H9 (cell line): Measurements from ENCODE around the gene PBX1. TPM values are rescaled to one million over a fixed set of nuclear protein-coding genes. Genes with fewer than 3 reads are reported as not detected.

Experiments used
- DNase-seq: peaks from one replicate; pipeline ENCODE4 v3.0.0-alpha.2; 2017
- H2AFZ ChIP-seq: one replicate; pipeline ENCODE4 v1.6.1; 2013; ENCODE audit warnings: mild to moderate bottlenecking, low read length, control low read depth, moderate library complexity
- H2AK5ac ChIP-seq: 2 replicates; pipeline ENCODE4 v1.6.1; 2013; ENCODE audit warnings: low read length, control low read depth, mixed read lengths; ENCODE audit not compliant: insufficient read length
- H2BK120ac ChIP-seq: one replicate; pipeline ENCODE4 v1.6.1; 2013; ENCODE audit warnings: low read depth, mild to moderate bottlenecking, low read length, control low read depth, inconsistent platforms; ENCODE audit not compliant: poor library complexity, severe bottlenecking
- H2BK12ac ChIP-seq: 2 replicates; pipeline ENCODE4 v1.6.1; 2013; ENCODE audit warnings: low read length, control low read depth, mixed read lengths, low read depth; ENCODE audit not compliant: insufficient read length
- H2BK15ac ChIP-seq: 2 replicates; pipeline ENCODE4 v1.6.1; 2013; ENCODE audit warnings: low read depth, low read length, control low read depth
- H2BK20ac ChIP-seq: one replicate; pipeline ENCODE4 v1.6.1; 2013; ENCODE audit warnings: low read depth, mild to moderate bottlenecking, low read length, control low read depth, inconsistent platforms; ENCODE audit not compliant: poor library complexity, severe bottlenecking
- H2BK5ac ChIP-seq: 2 replicates; pipeline ENCODE4 v1.6.1; 2013; ENCODE audit warnings: low read length, control low read depth, mixed read lengths; ENCODE audit not compliant: insufficient read length
- H3K14ac ChIP-seq: 2 replicates; pipeline ENCODE4 v1.6.1; 2013; ENCODE audit warnings: low read length, control low read depth; ENCODE audit not compliant: insufficient read depth
- H3K18ac ChIP-seq: 2 replicates; pipeline ENCODE4 v1.6.1; 2013; ENCODE audit warnings: low read depth, mild to moderate bottlenecking, mixed read lengths, low read length, control low read depth; ENCODE audit not compliant: insufficient read length
- H3K23ac ChIP-seq: 2 replicates; pipeline ENCODE4 v1.6.1; 2013; ENCODE audit warnings: low read length, control low read depth, mixed read lengths, low read depth; ENCODE audit not compliant: insufficient read length
- H3K23me2 ChIP-seq: 2 replicates; pipeline ENCODE4 v1.6.1; 2013; ENCODE audit warnings: low read depth, mild to moderate bottlenecking, mixed read lengths, low read length, control low read depth; ENCODE audit not compliant: insufficient read length, poor library complexity, severe bottlenecking
- H3K27ac ChIP-seq: 2 replicates; pipeline ENCODE4 v1.5.1; 2013; ENCODE audit warnings: low read length, control low read depth, mixed read lengths, low read depth; ENCODE audit not compliant: insufficient read length
- H3K27me3 ChIP-seq: 2 replicates; pipeline ENCODE4 v1.6.1; 2013; ENCODE audit warnings: low read length, control low read depth, inconsistent platforms; ENCODE audit not compliant: insufficient read depth
- H3K4ac ChIP-seq: 2 replicates; pipeline ENCODE4 v1.6.1; 2013; ENCODE audit warnings: low read depth, mild to moderate bottlenecking, control low read depth, inconsistent platforms, low read length, moderate library complexity
- H3K4me1 ChIP-seq: 2 replicates; pipeline ENCODE4 v1.6.1; 2013; ENCODE audit warnings: low read length, control low read depth, inconsistent platforms; ENCODE audit not compliant: insufficient read depth
- H3K4me2 ChIP-seq: 2 replicates; pipeline ENCODE4 v1.6.1; 2013; ENCODE audit warnings: low read length, control low read depth, mixed read lengths; ENCODE audit not compliant: insufficient read length, insufficient read depth
- H3K56ac ChIP-seq: 2 replicates; pipeline ENCODE4 v1.6.1; 2013; ENCODE audit warnings: low read depth, mild to moderate bottlenecking, mixed read lengths, low read length, control low read depth; ENCODE audit not compliant: insufficient read length
- H3K79me1 ChIP-seq: 2 replicates; pipeline ENCODE4 v1.6.1; 2013; ENCODE audit warnings: low read depth, mild to moderate bottlenecking, moderate library complexity, low read length, control low read depth, inconsistent platforms; ENCODE audit not compliant: insufficient read depth, poor library complexity, severe bottlenecking
- H3K79me2 ChIP-seq: 2 replicates; pipeline ENCODE4 v1.6.1; 2013; ENCODE audit warnings: low read length, control low read depth, inconsistent platforms; ENCODE audit not compliant: insufficient read depth
- H3K9ac ChIP-seq: 2 replicates; pipeline ENCODE4 v1.6.1; 2013; ENCODE audit warnings: low read length, control low read depth, mixed read lengths; ENCODE audit not compliant: insufficient read length; ENCODE audit errors: extremely low read depth
- H3K9me3 ChIP-seq: one replicate; pipeline ENCODE4 v1.6.1; 2013; ENCODE audit warnings: low read depth, low read length, inconsistent platforms; ENCODE audit not compliant: control insufficient read depth
- H3T11ph ChIP-seq: one replicate; pipeline ENCODE4 v1.6.1; 2013; ENCODE audit warnings: mild to moderate bottlenecking, low read length, control low read depth, inconsistent platforms
- H4K20me1 ChIP-seq: one replicate; pipeline ENCODE4 v1.6.1; 2013; ENCODE audit not compliant: control insufficient read depth, insufficient read length, insufficient read depth
- H4K5ac ChIP-seq: 2 replicates; pipeline ENCODE4 v1.6.1; 2013; ENCODE audit warnings: low read depth, mild to moderate bottlenecking, mixed read lengths, low read length, control low read depth; ENCODE audit not compliant: insufficient read length
- H4K8ac ChIP-seq: replicated peaks from 2 replicates; pipeline ENCODE4 v1.6.1; 2013; ENCODE audit warnings: low read length, control low read depth, mixed read lengths, low read depth; ENCODE audit not compliant: insufficient read length
- H4K91ac ChIP-seq: 2 replicates; pipeline ENCODE4 v1.6.1; 2013; ENCODE audit warnings: low read depth, mild to moderate bottlenecking, moderate library complexity, mixed read lengths, low read length, control low read depth; ENCODE audit not compliant: insufficient read length
- H3K27ac Mint-ChIP-seq, 3 experiments: 2 replicates in 2 of 3; 3 replicates in 1 of 3; pipeline ENCODE4 v1.8.0; 2020 to 2021; ENCODE audit warnings: mixed read lengths in 3 of 3, mild to moderate bottlenecking in 1 of 3, moderate library complexity in 1 of 3
- H3K27me3 Mint-ChIP-seq: 2 replicates; pipeline ENCODE4 v1.8.0; 2021; ENCODE audit warnings: low read depth, mild to moderate bottlenecking, moderate library complexity, mixed read lengths
- H3K36me3 Mint-ChIP-seq, 3 experiments: 2 replicates in 2 of 3; 3 replicates in 1 of 3; pipeline ENCODE4 v1.8.0; 2020 to 2021; ENCODE audit warnings: low read depth in 3 of 3, mixed read lengths in 3 of 3; ENCODE audit not compliant: insufficient read depth in 1 of 3
- H3K4me1 Mint-ChIP-seq, 2 experiments: 2 replicates each; pipeline ENCODE4 v1.8.0; 2020; ENCODE audit warnings: mixed read lengths in 2 of 2
- H3K4me3 Mint-ChIP-seq, 2 experiments: 2 replicates in 1 of 2; 3 replicates in 1 of 2; pipeline ENCODE4 v1.8.0; 2020 to 2021; ENCODE audit warnings: mild to moderate bottlenecking in 2 of 2, mixed read lengths in 2 of 2, moderate library complexity in 1 of 2
- H3K9me3 Mint-ChIP-seq, 2 experiments: 2 replicates in 1 of 2; 3 replicates in 1 of 2; pipeline ENCODE4 v1.8.0; 2020; ENCODE audit warnings: mild to moderate bottlenecking in 2 of 2, mixed read lengths in 2 of 2, moderate library complexity in 1 of 2
- CTCF ChIP-seq: fragments of 200-600 bp; sonication (generic); conservative IDR thresholded peaks from 3 replicates; pipeline ENCODE4 v1.8.0; 2021; ENCODE audit warnings: antibody characterized with exemption, mild to moderate bottlenecking
- WGBS: extraction: QIAGEN DNeasy Blood & Tissue Kit; methylation state at CpG from one replicate; pipeline ENCODE4 v1.1.7; 2013; ENCODE audit warnings: missing lambda C conversion rate, low lambda C conversion rate, mixed read lengths; ENCODE audit not compliant: insufficient read length; ENCODE audit errors: extremely low coverage; 5-methylcytosine and 5-hydroxymethylcytosine counted together
- total RNA-seq: library from RNA; stranded (reverse); gene quantifications from 2 replicates; pipeline ENCODE4 v1.2.1, GENCODE V29; 2021

Gene PBX1
- total RNA-seq, 1 experiment from 2014 or later = 142 TPM

GRCh38 chr1:164693564-164694359 is 134.8 kb downstream of the PBX1 start:
- Histone ChIP-seq H4K8ac (no peak overlapping the region), H4K5ac (no peak overlapping the region), H3K4ac (no peak overlapping the region), H2AK5ac (no peak overlapping the region), H3K18ac (no peak overlapping the region), H3K79me1 (no peaks in the 10 kb centered on the region), H3T11ph (no peak overlapping the region), H3K4me1 (no peaks in the 10 kb centered on the region; the same call in 1 of the 2 replicates), H3K27me3 (no peaks in the 10 kb centered on the region), H3K14ac (no peak overlapping the region), H2BK120ac (no peak overlapping the region), H2BK12ac (no peak overlapping the region), H2BK20ac (no peak overlapping the region), H3K4me2 (no peak overlapping the region), H4K20me1 (no peaks in the 10 kb centered on the region), H2AFZ (no peak overlapping the region), H3K79me2 (no peaks in the 10 kb centered on the region; the same call in 1 of the 2 replicates), H3K9ac (no peak overlapping the region), H2BK5ac (no peak overlapping the region), H4K91ac (no peak overlapping the region), H2BK15ac (no peak overlapping the region), H3K56ac (no peak overlapping the region), H3K23me2 (no peaks in the 10 kb centered on the region), H3K27ac (no peak overlapping the region), H3K23ac (no peak overlapping the region), H3K9me3 (no peaks in the 10 kb centered on the region)
- H3K4me1 Mint-ChIP-seq = peaks cover 23 to 32% of the 10 kb centered on the region in 2 experiments
- H3K36me3 Mint-ChIP-seq = peaks cover 0 to 3% (median 0%) of the 10 kb centered on the region in 3 experiments; a peak in 3 of 7 replicates
- H3K4me3 Mint-ChIP-seq = no peak overlapping the region
- H3K27me3 Mint-ChIP-seq = no peaks in the 10 kb centered on the region
- no peaks in the 10 kb centered on the region for H3K9me3 Mint-ChIP-seq
- WGBS = no CpG with 5 or more reads among the region's 4 CpGs
- H3K27ac Mint-ChIP-seq = no peak overlapping the region
- no peak for TF ChIP-seq CTCF
- no peak for DNase-seq
